Hepatocyte (in vitro differentiated cells): ENCODE measurements around the gene IDE.

ENCODE experiments used
- EZH2 ChIP-seq: fragments of 200-600 bp; sonication (generic); IDR thresholded peaks from 2 replicates; pipeline ENCODE4 v1.6.1; 2016; ENCODE audit warnings: antibody characterized with exemption, mild to moderate bottlenecking, borderline replicate concordance
- TF ChIP-seq, protein P1 (sequence below): fragments of 200-600 bp; sonication (generic); IDR thresholded peaks from 2 replicates; pipeline ENCODE4 v1.5.1; 2016; ENCODE audit warnings: antibody characterized with exemption, mild to moderate bottlenecking; ENCODE audit not compliant: poor library complexity

DNA sequence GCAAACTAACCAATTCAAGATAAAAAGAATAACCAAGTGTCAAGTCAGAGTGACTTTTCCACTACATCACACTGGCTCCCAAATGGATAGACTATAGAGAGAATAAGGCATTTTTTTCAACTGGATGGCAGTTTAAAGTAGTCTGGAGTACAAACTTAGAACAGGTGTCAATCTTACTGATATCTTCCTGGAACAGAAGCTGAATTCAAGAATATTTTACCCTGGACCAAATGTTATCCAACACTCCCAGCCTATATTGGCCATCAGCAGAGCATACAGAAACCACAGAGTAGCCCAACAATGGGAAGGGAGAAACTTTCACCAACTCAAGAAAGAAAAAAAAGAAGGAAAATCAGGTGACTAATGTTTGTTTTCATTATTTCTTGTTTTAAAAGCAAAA, 11.5 kb downstream of the IDE start:
- TF ChIP-seq, protein P1, sequence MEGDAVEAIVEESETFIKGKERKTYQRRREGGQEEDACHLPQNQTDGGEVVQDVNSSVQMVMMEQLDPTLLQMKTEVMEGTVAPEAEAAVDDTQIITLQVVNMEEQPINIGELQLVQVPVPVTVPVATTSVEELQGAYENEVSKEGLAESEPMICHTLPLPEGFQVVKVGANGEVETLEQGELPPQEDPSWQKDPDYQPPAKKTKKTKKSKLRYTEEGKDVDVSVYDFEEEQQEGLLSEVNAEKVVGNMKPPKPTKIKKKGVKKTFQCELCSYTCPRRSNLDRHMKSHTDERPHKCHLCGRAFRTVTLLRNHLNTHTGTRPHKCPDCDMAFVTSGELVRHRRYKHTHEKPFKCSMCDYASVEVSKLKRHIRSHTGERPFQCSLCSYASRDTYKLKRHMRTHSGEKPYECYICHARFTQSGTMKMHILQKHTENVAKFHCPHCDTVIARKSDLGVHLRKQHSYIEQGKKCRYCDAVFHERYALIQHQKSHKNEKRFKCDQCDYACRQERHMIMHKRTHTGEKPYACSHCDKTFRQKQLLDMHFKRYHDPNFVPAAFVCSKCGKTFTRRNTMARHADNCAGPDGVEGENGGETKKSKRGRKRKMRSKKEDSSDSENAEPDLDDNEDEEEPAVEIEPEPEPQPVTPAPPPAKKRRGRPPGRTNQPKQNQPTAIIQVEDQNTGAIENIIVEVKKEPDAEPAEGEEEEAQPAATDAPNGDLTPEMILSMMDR: no peak
- no peak for TF ChIP-seq EZH2
